Prostate gland (tissue), 2 donors: ENCODE results near the gene ERP44. TPM values are rescaled to one million over a fixed set of nuclear protein-coding genes. Genes with fewer than 3 reads are reported as not detected.
"Not testable (repeated sequence)": the region's sequence is repeated elsewhere in the genome, so short reads cannot be mapped to it uniquely, and the experiment has no call there.

ENCODE experiments used
- DNase-seq: peaks from one replicate; pipeline ENCODE4 v3.0.0-alpha.2; 2019; ENCODE audit warnings: low spot score
- H3K27ac ChIP-seq, 2 donors: fragments of 200-600 bp; sonication (generic); 2 replicates each; pipeline ENCODE4 v1.5.1; 2017 to 2019
- H3K27me3 ChIP-seq: fragments of 200-600 bp; sonication (generic); replicated peaks from 2 replicates; pipeline ENCODE4 v1.5.1; 2019; ENCODE audit not compliant: insufficient read depth
- H3K36me3 ChIP-seq, 2 donors: fragments of 200-600 bp; sonication (generic); 1 replicate in 1 of 2; 2 replicates in 1 of 2; pipeline versions ENCODE4 v1.5.1 to v1.8.1; 2017 to 2019
- H3K4me1 ChIP-seq: fragments of 200-600 bp; sonication (generic); replicated peaks from 2 replicates; pipeline ENCODE4 v1.5.1; 2019
- H3K4me3 ChIP-seq, 2 donors: fragments of 200-600 bp; sonication (generic); 2 replicates each; pipeline ENCODE4 v1.5.1; 2017 to 2019
- H3K9me3 ChIP-seq: fragments of 200-600 bp; sonication (generic); 2 replicates; pipeline ENCODE4 v1.5.1; 2017
- POLR2A ChIP-seq: fragments of 450-650 bp; IDR thresholded peaks from one replicate; pipeline ENCODE4 v1.6.1; 2016; ENCODE audit warnings: antibody characterized with exemption, mild to moderate bottlenecking
- POLR2AphosphoS5 ChIP-seq: sonication (generic); formaldehyde crosslinking; IDR thresholded peaks from one replicate; pipeline ENCODE4 v1.6.1; 2017; ENCODE audit warnings: antibody characterized with exemption
- WGBS: methylation state at CpG from one replicate; pipeline ENCODE4 v1.1.5; 2018; 5-methylcytosine and 5-hydroxymethylcytosine counted together
- intact Hi-C: fragments of 100-400 bp; cut with DNase I; formaldehyde crosslinking; loops from one replicate; pipeline ENCODE4 v1.14.2; 2022
- total RNA-seq, 2 donors: library from RNA; depleted of rRNA; stranded (reverse); fragments of >200 nt; gene quantifications; one replicate each; pipeline ENCODE4 v1.1.0, GENCODE V29; 2016
- TF ChIP-seq, protein P1 (sequence below), 4 experiments: fragments of 200-600 bp in 2 of 4; fragments of 450-650 bp in 2 of 4; sonication (generic) in 2 of 4; IDR thresholded peaks; 1 replicate in 3 of 4; 2 replicates in 1 of 4; pipeline ENCODE4 v1.5.1; 2016 to 2019; ENCODE audit warnings: antibody characterized with exemption in 4 of 4, mild to moderate bottlenecking in 2 of 4, moderate library complexity in 2 of 4

ERP44 gene
- total RNA-seq, 2 donors from 2014 or later: 16.6 to 20.6 TPM

DNA sequence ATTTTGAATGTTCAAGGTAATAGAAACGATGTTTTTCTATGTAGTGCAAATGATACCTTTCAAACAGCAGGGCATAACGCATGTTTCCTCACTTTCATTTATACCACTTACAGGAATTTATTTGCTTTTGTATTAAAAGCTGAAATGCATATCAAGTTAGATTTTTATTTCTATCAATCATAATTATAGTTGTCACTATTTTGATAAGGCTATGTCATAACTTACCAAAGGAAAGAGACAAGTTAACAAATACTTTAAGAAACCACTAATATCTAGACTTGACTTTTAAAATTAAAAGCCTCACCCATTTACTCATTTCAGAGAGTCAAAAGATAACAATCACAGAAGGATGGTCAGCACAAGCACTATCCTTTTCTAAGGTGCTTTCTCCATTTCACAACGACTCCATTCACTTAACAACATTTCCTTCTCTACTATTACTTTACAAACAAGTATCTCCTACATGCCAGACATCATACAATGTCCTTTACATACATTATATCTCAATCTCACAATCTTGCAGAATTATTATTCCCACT, 12.6 kb downstream of the ERP44 start:
- Histone ChIP-seq H3K4me1 (no peaks in the 10 kb centered on the region), H3K9me3 (no peaks in the 10 kb centered on the region), H3K4me3 (no peak overlapping the region), H3K27ac (no peak overlapping the region), H3K27me3 (no peaks in the 10 kb centered on the region), H3K36me3 (no peaks in the 10 kb centered on the region)
- TF ChIP-seq POLR2AphosphoS5 (no peak), POLR2A (no peak)
- TF ChIP-seq, protein P1, sequence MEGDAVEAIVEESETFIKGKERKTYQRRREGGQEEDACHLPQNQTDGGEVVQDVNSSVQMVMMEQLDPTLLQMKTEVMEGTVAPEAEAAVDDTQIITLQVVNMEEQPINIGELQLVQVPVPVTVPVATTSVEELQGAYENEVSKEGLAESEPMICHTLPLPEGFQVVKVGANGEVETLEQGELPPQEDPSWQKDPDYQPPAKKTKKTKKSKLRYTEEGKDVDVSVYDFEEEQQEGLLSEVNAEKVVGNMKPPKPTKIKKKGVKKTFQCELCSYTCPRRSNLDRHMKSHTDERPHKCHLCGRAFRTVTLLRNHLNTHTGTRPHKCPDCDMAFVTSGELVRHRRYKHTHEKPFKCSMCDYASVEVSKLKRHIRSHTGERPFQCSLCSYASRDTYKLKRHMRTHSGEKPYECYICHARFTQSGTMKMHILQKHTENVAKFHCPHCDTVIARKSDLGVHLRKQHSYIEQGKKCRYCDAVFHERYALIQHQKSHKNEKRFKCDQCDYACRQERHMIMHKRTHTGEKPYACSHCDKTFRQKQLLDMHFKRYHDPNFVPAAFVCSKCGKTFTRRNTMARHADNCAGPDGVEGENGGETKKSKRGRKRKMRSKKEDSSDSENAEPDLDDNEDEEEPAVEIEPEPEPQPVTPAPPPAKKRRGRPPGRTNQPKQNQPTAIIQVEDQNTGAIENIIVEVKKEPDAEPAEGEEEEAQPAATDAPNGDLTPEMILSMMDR (IDR thresholded peaks at IDR 0.05): no peak
- intact Hi-C loops: no loop called here
- DNase-seq: no peak
- 80% methylated on average over 3 of the region's 3 CpGs for WGBS

DNA sequence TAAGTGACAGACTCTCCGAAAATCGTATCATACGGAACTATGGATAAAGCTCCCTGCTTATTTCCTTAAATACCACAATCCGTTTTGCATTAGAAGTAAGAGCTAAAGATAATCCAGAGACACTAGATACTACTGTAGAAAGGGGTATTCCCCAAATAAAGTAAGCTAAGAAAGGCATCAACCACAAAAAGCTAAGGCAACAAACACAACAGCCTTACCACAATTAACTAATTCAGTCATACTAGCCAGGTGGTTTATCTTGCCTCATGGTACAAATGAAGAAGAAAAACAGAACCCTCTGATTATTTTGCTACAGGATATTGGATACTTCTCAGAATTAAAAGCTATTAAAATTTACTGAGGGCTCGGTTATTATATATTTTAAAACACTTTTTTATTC, 14.1 kb downstream of the ERP44 start:
- no peak for TF ChIP-seq POLR2AphosphoS5
- TF ChIP-seq, protein P1 (IDR thresholded peaks at IDR 0.05): no peak
- TF ChIP-seq POLR2A: no peak
- intact Hi-C loops: no loop called here
- H3K27ac ChIP-seq: no peak overlapping the region
- no peaks in the 10 kb centered on the region for H3K9me3 ChIP-seq
- no peaks in the 10 kb centered on the region for H3K4me1 ChIP-seq
- no peak overlapping the region for H3K4me3 ChIP-seq
- H3K36me3 ChIP-seq: no peaks in the 10 kb centered on the region
- WGBS: 83% methylated on average over 5 of the region's 5 CpGs
- no peaks in the 10 kb centered on the region for H3K27me3 ChIP-seq
- no peak for DNase-seq

GRCh38 chr9:100084128-100084453, 14.7 kb downstream of the ERP44 start:
- intact Hi-C loops: no loop called here
- Histone ChIP-seq H3K27ac (no peak overlapping the region), H3K36me3 (no peaks in the 10 kb centered on the region), H3K4me1 (no peaks in the 10 kb centered on the region), H3K9me3 (no peaks in the 10 kb centered on the region), H3K4me3 (no peak overlapping the region), H3K27me3 (no peaks in the 10 kb centered on the region)
- no peak for DNase-seq
- TF ChIP-seq, protein P1 (IDR thresholded peaks at IDR 0.05): no peak
- TF ChIP-seq POLR2AphosphoS5 (no peak), POLR2A (no peak)
- WGBS: 83% methylated on average over 1 of the region's 1 CpG

DNA sequence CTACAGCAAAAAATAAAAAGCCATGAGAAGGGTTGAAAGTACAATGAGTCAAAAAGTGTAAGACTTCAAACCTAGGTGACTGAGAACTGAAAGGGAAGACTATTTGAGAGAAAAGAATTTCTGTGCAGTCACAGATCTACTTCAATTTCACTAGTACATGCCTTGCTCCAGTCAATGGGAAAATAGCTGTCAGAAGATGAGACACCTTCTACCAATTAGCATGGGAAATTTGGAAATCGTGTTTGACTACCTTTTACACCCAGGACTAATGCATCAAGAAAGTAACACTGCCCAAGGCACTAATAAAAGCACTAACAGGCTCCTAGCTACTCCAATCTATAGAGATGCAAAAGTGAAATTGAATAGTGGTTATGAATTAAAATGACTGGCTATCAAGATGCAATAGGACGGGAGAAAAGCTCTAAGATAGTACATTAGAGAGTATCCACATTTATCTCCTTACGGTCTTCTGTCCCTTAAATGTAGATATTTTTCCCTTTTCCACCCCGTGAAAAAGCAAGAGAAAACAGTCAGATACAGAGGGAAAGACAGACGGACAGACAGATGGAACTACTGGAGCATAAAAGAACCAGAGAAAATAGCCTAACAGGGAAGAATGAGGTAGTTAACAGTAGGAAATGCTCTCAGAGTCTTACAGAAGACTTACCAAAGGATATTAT, 15.2 kb downstream of the ERP44 start:
- Histone ChIP-seq H3K27ac (no peak overlapping the region), H3K9me3 (no peaks in the 10 kb centered on the region), H3K27me3 (no peaks in the 10 kb centered on the region), H3K4me1 (no peaks in the 10 kb centered on the region), H3K4me3 (no peak overlapping the region), H3K36me3 (no peaks in the 10 kb centered on the region)
- no peak for DNase-seq
- intact Hi-C loops: no loop called here
- TF ChIP-seq POLR2A (no peak), POLR2AphosphoS5 (no peak)
- TF ChIP-seq, protein P1 (IDR thresholded peaks at IDR 0.05): no peak
- 80% methylated on average over 5 of the region's 5 CpGs for WGBS

DNA sequence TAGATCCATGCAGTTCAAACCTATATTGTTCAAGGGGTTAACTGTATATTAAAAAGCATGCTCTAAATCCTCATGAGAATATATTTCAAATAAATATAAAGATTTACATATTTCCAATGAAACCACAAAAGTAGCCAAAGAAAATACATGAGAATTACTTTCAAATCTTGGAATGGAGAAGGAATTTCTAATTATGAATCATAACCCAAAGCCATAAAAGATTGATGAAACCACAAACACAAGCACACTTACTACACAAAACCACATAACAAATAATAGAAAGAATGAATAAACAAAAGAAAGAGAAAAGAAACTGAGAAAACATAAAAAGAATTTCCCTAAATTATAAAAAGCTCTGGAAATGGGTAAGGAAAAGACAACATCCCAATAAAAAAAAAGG, 16.0 kb downstream of the ERP44 start:
- TF ChIP-seq POLR2AphosphoS5 (no peak), POLR2A (no peak)
- TF ChIP-seq, protein P1 (IDR thresholded peaks at IDR 0.05): no peak
- Histone ChIP-seq H3K9me3 (no peaks in the 10 kb centered on the region), H3K27ac (no peak overlapping the region), H3K27me3 (no peaks in the 10 kb centered on the region), H3K4me1 (no peaks in the 10 kb centered on the region), H3K36me3 (no peaks in the 10 kb centered on the region), H3K4me3 (no peak overlapping the region)
- DNase-seq: no peak
- intact Hi-C loops: no loop called here

- H3K27ac ChIP-seq, H3K9me3 ChIP-seq, H3K27me3 ChIP-seq, H3K4me1 ChIP-seq, H3K36me3 ChIP-seq, H3K4me3 ChIP-seq, DNase-seq, intact Hi-C loops: not testable (repeated sequence)
- 96% methylated on average over 4 of the region's 4 CpGs for WGBS
Observed at GRCh38 chr9:100076256-100076655, 22.5 kb downstream of the ERP44 start.
